Activated CD8-positive, alpha-beta memory T cell treated with anti-CD3 and anti-CD28 coated beads, Interleukin-2, amount 10 ng/mL, durations not matched to agents 7 days and 5 days (primary cell): ENCODE measurements around the gene COPE. TPM values are rescaled to one million over a fixed set of nuclear protein-coding genes. Genes with fewer than 3 reads are reported as not detected.
"Not testable (repeated sequence)": the region's sequence is repeated elsewhere in the genome, so short reads cannot be mapped to it uniquely, and the experiment has no call there.

Source experiments
- ATAC-seq: fragments of 150-1000 bp; cut with Tn5 transposase; one replicate; pipeline ENCODE4 v1.10.0; 2021; ENCODE audit warnings: moderate library complexity
- CTCF ChIA-PET: fragments of 350-600 bp; sonication (Branson Sonifier 250); formaldehyde crosslinking; loops from one replicate; lab custom pipeline; 2021; ENCODE audit warnings: antibody characterized with exemption; lab: Charles Lee
- DNase-seq: peaks from one replicate; pipeline ENCODE4 v3.0.0-alpha.2; 2020
- H3K27ac Mint-ChIP-seq: one replicate; pipeline ENCODE4 v1.8.0; 2021; ENCODE audit warnings: mild to moderate bottlenecking, mixed read lengths
- H3K27me3 Mint-ChIP-seq: one replicate; pipeline ENCODE4 v1.8.0; 2021; ENCODE audit warnings: mixed read lengths
- H3K36me3 Mint-ChIP-seq: one replicate; pipeline ENCODE4 v1.8.0; 2021; ENCODE audit warnings: mild to moderate bottlenecking, mixed read lengths
- H3K4me1 Mint-ChIP-seq: one replicate; pipeline ENCODE4 v1.8.0; 2021; ENCODE audit warnings: mixed read lengths
- H3K4me3 Mint-ChIP-seq: one replicate; pipeline ENCODE4 v1.8.0; 2021; ENCODE audit warnings: mild to moderate bottlenecking, moderate library complexity, mixed read lengths
- H3K9me3 Mint-ChIP-seq: one replicate; pipeline ENCODE4 v1.8.0; 2022; ENCODE audit warnings: low read depth, mixed read lengths
- total RNA-seq, 2 experiments: library from RNA; stranded (reverse); gene quantifications; one replicate each; pipeline ENCODE4 v1.2.3, GENCODE V29; 2021

The COPE gene
- total RNA-seq: 100 to 1,000 TPM; 251 to 264 TPM

DNA sequence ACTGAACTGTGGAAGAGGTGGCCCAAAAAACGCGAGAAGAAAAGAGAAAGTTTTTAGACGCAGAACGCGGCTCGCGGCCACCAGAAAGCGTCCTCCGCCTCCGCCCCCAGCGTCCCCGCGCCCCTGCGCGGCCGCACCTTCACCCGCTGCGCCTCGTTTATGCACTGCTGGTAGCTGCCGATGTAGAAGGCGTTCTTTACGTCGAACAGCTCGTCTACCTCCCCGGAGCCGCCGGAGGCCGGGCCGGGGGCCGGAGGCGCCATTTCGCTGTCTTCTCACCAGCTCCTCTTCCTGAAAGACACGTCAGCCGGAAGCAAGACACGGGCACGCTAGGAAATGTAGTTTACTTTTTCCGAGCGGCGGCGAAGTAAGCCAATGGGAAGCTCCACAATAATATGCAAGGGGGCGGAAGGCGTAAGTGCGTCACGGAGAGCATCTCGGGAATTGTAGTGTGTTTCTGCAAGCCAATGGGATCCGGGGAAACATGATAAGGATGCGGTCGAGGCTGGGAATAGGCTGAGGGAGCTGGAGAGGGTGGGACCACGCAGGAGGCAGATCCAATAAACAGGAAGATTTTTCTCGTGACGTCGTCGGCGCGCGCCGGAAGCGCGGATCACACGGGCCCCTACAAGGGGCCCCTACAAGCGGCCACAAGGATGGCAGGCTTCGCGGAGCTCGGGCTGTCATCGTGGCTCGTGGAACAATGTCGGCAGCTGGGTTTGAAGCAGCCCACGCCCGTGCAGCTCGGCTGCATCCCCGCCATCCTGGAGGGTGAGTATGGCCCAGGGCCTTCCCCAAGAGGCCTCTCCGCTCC lies at the start of gene COPE, which contains the start of gene DDX49:
Gene COPE, minus strand, starts transcription at position 302 of the 814 bp plus-strand sequence. Its CDS starts 39 bp downstream, at position 263.
Gene DDX49, plus strand, starts transcription at position 630 of the 814 bp plus-strand sequence. Its CDS starts 27 bp downstream, at position 657.
- Mint-ChIP-seq H3K27me3 (no peaks in the 10 kb centered on the region), H3K36me3 (peaks cover 19% of the 10 kb centered on the region), H3K4me3 (peak within 1 kb of the TSS; percentile 94), H3K9me3 (no peaks in the 10 kb centered on the region), H3K4me1 (peaks cover 42% of the 10 kb centered on the region), H3K27ac (peak within 1 kb of the TSS; percentile 91)
- ATAC-seq (peak; percentile 95), DNase-seq (peak; percentile 99)
- CTCF ChIA-PET: interaction anchor here (0.6 to 1.9 kb wide), 13 partner anchors 9 to 715 kb away, joined by 3 to 7 read pairs (median 3); partner anchors contain the start of genes REX1BD, UBA52 and UPF1

DNA sequence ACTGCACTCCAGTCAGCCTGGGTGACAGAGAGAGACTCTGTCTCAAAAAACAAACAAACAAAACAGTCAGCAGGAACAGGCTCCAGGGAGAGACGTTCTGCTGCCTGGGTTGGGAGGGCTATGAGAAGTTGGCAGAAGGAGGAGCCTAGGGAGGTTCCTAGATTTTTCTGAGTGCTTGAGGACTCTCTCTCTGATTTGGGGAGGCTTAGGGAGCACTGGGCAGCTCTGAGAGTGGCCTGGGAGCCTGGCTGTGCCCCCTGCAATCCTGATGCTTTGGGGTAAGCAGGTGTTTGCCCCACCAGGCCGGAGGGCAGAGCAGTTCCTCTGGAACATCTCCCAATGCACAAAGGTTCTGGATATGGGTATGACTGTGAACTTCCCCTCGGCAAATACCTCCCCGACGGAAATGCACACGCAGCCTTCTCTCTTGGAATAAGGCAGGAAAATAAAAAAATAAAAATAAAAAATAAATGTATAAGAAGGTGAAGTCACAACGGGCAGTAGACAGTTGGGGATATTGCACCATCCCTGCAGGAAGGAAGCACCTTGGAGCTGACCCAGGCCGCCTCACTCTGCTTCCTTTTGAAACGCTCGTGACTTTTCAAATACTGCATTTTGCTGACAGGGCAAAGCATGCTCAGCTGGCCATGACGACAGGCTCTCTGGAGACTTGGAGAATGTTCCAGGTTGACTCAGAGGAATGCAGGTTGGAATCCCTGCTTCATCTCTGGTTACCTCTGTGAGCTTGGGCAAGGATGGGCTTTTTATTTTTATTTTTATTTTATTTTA lies 48.4 kb upstream of the COPE start:
- Mint-ChIP-seq H3K27me3 (peaks cover 6% of the 10 kb centered on the region), H3K4me1 (peaks cover 6% of the 10 kb centered on the region), H3K36me3 (peaks cover 2% of the 10 kb centered on the region), H3K4me3 (no peak overlapping the region), H3K27ac (no peak overlapping the region), H3K9me3 (no peaks in the 10 kb centered on the region)
- ATAC-seq: no peak
- DNase-seq: no peak
- CTCF ChIA-PET: no interaction called here

DNA sequence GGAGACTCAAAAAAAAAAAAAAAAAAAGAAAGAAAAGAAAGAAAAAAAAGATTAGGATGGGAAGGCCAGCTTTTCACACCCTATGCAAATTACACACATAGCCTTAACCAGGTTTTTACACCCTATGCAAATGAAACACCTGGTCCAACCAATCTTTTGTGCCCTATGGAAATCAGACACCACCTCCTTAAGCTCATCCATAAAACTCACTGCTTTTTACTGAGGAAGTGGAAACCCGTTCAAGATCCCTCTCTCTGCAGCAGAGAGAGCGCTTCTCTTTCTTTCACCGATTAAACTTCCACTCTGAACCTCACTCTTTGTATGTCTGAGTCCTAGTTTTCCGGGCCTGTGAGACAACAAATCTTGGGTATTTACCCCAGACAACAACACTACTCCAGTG lies 47.1 kb upstream of the COPE start:
- Mint-ChIP-seq H3K36me3 (peaks cover 2% of the 10 kb centered on the region), H3K4me1 (peaks cover 15% of the 10 kb centered on the region), H3K27me3 (peaks cover 14% of the 10 kb centered on the region), H3K27ac (no peak overlapping the region), H3K9me3 (no peaks in the 10 kb centered on the region), H3K4me3 (no peak overlapping the region)
- DNase-seq (no peak), ATAC-seq (no peak)
- CTCF ChIA-PET: no interaction called here

DNA sequence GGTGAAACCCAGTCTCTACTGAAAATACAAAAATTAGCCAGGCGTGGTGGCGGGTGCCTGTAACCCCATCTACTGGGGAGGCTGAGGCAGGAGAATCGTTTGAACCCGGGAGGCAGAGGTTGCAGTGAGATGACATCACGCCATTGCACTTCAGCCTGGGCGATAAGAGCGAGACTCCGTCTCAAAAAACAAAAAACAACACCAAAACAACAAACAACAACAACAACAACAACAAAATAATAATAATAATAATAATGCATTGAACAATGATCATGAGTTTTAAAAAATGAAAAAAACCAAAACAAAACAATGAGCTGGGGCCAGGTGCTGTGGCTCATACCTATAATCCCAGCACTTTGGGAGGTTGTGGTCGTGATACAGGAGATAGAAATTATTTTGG lies 44.9 kb upstream of the COPE start:
- H3K27ac Mint-ChIP-seq: no peak overlapping the region
- no peak overlapping the region for H3K4me3 Mint-ChIP-seq
- peaks cover 2% of the 10 kb centered on the region for H3K36me3 Mint-ChIP-seq
- ATAC-seq (no peak), DNase-seq (no peak)
- CTCF ChIA-PET: no interaction called here
- H3K27me3 Mint-ChIP-seq: peaks cover 14% of the 10 kb centered on the region
- H3K4me1 Mint-ChIP-seq: peaks cover 14% of the 10 kb centered on the region
- H3K9me3 Mint-ChIP-seq: no peaks in the 10 kb centered on the region

DNA sequence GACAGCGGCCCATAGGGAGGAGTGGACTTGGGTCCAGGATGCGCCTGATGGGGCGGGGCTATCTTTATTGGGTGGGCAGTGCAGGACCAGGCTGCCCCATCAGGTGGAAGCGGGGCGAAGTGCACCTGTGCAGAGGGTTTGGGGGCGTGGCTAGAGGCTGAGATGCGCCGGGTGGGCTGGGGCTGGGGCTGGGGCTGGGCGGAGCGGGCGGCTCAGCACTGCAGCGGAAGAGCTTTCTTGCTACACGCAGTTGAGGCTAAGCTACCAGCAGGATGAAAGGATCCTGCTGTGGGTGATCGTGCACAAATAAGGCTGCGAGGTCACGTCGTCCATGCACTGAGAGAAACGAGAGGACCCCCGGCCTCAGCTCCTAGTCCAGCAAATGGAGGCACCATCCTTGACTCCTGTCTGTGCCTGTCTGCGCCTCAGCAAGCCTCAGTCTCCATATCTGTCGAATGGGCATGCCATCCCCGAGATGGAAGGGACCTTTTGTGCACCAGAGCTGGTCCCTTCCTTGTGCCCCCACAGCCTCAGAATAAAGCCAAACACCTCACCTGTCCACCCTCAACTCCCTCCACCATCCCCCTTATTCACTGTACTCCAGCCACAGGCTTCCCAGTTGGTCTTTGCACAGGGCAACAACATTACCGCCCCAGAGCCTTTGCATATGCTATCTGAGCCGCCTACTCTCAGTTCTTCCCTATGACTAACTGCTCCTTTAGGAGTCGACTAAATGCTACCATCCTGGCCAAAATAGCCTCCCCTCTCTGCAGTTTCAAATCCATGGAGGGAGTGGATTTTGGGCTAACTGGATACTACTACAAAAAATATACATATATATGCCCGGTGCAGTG lies 42.8 kb upstream of the COPE start:
- ATAC-seq: peak; percentile 33
- no peaks in the 10 kb centered on the region for H3K36me3 Mint-ChIP-seq
- H3K4me3 Mint-ChIP-seq: no peak overlapping the region

DNA sequence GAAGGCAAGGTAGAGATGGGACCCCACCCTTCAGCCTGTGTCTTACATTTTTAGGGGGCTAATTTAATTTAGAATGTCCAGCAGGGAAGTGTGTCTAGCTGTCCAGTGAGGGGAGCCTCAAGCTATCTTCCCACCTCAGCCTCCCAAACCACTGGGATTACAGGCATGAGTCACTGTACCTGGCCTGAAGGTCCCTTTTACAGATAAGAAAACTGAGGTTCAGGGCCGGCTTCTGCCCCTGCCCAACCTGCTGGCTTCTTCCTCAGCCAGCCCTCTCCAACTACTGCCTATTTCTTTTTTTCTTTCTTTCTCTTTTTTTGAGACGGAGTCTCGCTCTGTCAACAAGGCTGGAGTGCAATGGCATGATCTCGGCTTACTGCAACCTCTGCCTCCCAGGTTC lies 41.2 kb upstream of the COPE start:
- no peak overlapping the region for H3K4me3 Mint-ChIP-seq

More for the DNA sequence above, 42.8 kb upstream of the COPE start:
- no peak overlapping the region for H3K27ac Mint-ChIP-seq
- peaks cover 10% of the 10 kb centered on the region for H3K4me1 Mint-ChIP-seq
- no peak for DNase-seq
- CTCF ChIA-PET: no interaction called here
- H3K9me3 Mint-ChIP-seq: no peaks in the 10 kb centered on the region
- peaks cover 10% of the 10 kb centered on the region for H3K27me3 Mint-ChIP-seq

DNA sequence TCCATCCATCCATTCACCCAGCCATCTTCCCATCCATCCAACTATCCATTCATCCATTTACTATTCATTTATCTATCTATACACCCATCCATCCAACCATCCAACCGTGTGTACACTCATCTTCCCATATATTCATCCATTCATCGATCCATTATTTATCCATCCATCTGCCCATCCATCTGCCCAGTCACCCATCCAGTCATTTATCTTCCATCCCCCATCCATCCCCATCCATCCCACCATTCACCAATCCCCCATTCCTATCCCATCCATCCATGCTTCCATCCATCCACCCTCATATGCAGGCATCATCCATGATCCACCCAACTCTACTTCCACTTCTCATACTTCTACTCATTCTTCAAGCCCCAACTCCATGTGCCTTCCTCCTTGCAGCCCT lies 35.9 kb upstream of the COPE start:
- CTCF ChIA-PET: no interaction called here
- H3K27me3 Mint-ChIP-seq: no peaks in the 10 kb centered on the region

More for the DNA sequence above, 41.2 kb upstream of the COPE start:
- H3K27ac Mint-ChIP-seq: no peak overlapping the region
- DNase-seq (no peak), ATAC-seq (no peak)
- no peaks in the 10 kb centered on the region for H3K9me3 Mint-ChIP-seq
- H3K36me3 Mint-ChIP-seq: no peaks in the 10 kb centered on the region
- CTCF ChIA-PET: interaction anchor here (0.9 kb wide), 1 partner anchor 11 kb away, joined by 4 read pairs; no protein-coding TSS in a partner anchor
- H3K27me3 Mint-ChIP-seq: peaks cover 10% of the 10 kb centered on the region
- H3K4me1 Mint-ChIP-seq: peaks cover 10% of the 10 kb centered on the region

DNA sequence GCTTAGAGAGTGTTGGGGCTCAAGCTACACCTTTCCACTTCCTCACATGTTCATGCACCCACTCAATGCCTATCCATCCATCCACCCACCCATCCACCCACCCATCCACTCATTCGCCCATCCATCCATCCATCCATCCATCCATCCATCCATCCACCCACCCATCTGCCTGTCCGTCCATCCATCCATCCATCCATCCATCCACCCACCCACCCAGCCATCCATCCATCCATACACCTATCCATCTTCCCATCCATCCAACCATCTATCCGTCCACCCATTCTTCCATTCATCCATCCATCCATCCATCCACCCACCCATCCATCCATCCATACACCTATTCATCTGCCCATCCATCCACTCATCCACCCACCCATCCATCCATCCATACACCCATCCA lies 34.9 kb upstream of the COPE start:
- ATAC-seq (no peak), DNase-seq (no peak)
- H3K27ac Mint-ChIP-seq: no peak overlapping the region
- no peak overlapping the region for H3K4me3 Mint-ChIP-seq
- H3K9me3 Mint-ChIP-seq: no peaks in the 10 kb centered on the region
- CTCF ChIA-PET: no interaction called here
- H3K36me3 Mint-ChIP-seq: no peaks in the 10 kb centered on the region
- H3K4me1 Mint-ChIP-seq: no peaks in the 10 kb centered on the region
- no peaks in the 10 kb centered on the region for H3K27me3 Mint-ChIP-seq

More for the DNA sequence above, 35.9 kb upstream of the COPE start:
- H3K4me1 Mint-ChIP-seq: no peaks in the 10 kb centered on the region
- DNase-seq (no peak), ATAC-seq (no peak)
- no peak overlapping the region for H3K4me3 Mint-ChIP-seq
- no peak overlapping the region for H3K27ac Mint-ChIP-seq
- no peaks in the 10 kb centered on the region for H3K9me3 Mint-ChIP-seq
- no peaks in the 10 kb centered on the region for H3K36me3 Mint-ChIP-seq

DNA sequence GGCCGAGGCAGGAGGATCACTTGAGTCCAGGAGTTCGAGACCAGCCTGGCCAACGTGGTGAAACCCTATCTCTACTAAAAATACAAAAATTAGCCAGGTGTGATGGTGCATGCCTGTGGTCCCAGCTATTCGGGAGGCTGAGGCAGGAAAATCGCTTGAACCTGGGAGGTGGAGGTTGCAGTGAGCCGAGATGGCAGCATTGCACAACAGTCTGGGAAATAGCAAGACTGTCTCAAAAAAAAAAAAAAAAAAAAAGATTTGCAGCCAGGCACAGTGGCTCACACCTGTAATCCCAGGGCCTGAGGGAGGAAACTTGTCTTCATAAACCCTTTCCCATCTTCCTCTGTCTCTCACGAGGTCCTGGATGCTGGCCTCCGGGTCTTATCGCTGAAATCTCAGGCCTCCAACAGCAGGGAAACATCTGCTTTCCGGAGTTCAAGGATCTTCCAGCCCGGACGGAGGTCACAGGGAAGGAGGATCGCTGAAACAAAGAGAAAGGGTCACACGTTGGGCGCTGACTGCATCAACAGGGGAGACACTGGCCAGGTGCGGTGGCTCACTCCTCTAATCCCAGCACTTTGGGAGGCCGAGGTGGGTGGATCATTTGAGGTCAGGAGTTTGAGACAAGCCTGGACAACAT lies 33.3 kb upstream of the COPE start:
- CTCF ChIA-PET, H3K4me1 Mint-ChIP-seq, H3K27ac Mint-ChIP-seq: not testable (repeated sequence)

DNA sequence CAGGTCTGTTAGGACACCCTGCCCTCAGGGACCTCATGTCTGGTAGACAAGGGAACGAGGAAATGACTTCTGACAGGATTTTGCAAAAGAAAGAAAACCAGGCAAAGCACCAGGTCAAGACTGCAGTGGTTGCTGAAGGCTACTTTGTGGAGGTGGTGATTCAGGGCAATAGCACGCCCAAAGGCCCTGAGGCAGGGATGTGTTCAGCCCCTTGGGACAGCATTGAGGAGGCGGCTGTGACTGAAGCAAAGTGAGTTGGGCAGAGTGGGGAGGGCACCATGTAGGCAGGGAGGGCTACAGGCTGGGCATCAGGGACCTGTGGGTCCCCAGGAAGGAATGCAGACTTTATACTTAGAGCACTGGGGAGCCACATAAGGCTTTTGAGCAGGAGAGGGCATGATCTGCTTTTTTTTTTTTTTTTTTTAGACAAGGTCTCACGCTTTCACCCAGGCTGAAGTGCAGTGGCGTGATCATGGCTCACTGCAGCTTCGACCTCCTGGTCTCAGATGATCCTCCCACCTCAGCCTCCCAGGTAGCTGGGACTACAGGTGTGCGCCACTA lies 32.6 kb upstream of the COPE start:
- ATAC-seq (no peak), DNase-seq (no peak)
- H3K9me3 Mint-ChIP-seq: no peaks in the 10 kb centered on the region
- no peaks in the 10 kb centered on the region for H3K36me3 Mint-ChIP-seq
- H3K4me3 Mint-ChIP-seq: no peak overlapping the region
- CTCF ChIA-PET: no interaction called here
- H3K4me1 Mint-ChIP-seq: peaks cover 3% of the 10 kb centered on the region
- H3K27ac Mint-ChIP-seq: no peak overlapping the region
- no peaks in the 10 kb centered on the region for H3K27me3 Mint-ChIP-seq

More for the DNA sequence above, 33.3 kb upstream of the COPE start:
- ATAC-seq, H3K9me3 Mint-ChIP-seq, H3K36me3 Mint-ChIP-seq, H3K4me3 Mint-ChIP-seq, DNase-seq, H3K27me3 Mint-ChIP-seq: not testable (repeated sequence)

DNA sequence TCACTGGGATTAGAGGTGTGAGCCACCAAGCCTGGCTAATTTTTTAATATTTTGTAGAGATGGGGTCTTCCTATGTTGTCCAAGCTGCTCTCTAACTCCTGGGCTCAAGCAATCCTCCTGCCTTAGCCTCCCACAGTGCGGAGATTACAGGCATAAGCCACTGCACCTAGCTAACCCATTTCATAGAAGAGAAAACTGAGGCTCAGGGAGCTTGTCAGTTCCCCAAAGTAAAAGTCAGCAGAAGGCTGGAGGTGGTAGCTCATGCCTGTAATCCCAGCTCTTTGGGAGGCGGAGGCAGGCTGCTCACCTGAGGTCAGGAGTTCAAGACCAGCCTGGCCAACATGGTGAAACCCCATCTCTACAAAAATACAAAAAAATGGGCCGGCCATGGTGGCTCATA lies 30.7 kb upstream of the COPE start:
- Mint-ChIP-seq H3K4me3 (no peak overlapping the region), H3K27ac (no peak overlapping the region), H3K27me3 (peaks cover under 1% of the 10 kb centered on the region), H3K36me3 (no peaks in the 10 kb centered on the region), H3K4me1 (peaks cover 3% of the 10 kb centered on the region), H3K9me3 (no peaks in the 10 kb centered on the region)
- ATAC-seq: no peak
- DNase-seq: no peak
- CTCF ChIA-PET: no interaction called here

DNA sequence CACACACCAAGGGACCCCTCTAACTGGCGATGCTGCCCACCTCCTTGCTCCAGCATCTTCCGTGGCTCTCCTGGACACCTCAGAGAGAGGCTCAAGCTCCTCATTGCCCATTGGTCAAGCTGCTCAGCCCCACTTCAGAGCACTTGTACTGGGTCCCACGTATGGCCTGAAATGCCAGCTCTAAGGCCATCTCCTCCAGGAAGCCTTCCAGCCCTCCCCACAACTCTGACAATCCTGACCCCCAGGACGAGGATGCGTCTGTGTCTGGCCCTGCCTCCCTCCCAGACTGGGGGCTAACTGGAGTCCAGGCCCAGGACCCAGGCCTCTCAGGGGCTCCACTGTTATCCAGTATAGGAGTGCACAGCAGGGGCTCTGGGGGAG lies 29.8 kb upstream of the COPE start:
- Mint-ChIP-seq H3K36me3 (no peaks in the 10 kb centered on the region), H3K27ac (no peak overlapping the region), H3K27me3 (peaks cover 2% of the 10 kb centered on the region), H3K4me1 (peaks cover 3% of the 10 kb centered on the region), H3K9me3 (no peaks in the 10 kb centered on the region), H3K4me3 (no peak overlapping the region)
- ATAC-seq (no peak), DNase-seq (no peak)
- CTCF ChIA-PET: interaction anchor here (1.0 kb wide), 1 partner anchor 11 kb away, joined by 4 read pairs; no protein-coding TSS in a partner anchor
